PC-3 (cell line): ENCODE measurements around the gene FTO. TPM values are rescaled to one million over a fixed set of nuclear protein-coding genes. Genes with fewer than 3 reads are reported as not detected.

ENCODE experiments used
- ATAC-seq: fragments of 200-7000 bp; cut with Tn5 transposase; 2 replicates; pipeline ENCODE4 v1.9.1; 2020; ENCODE audit warnings: mild to moderate bottlenecking, moderate library complexity
- BruUV-seq: library from RNA; stranded (reverse); fragments of 400-500 nt; replicated peaks from 2 replicates; lab custom pipeline; 2021; lab: Mats Ljungman, UMichigan
- CTCF ChIA-PET: fragments of 300-600 bp; sonication (Branson Sonifier 250); formaldehyde crosslinking; loops from one replicate; lab custom pipeline; 2022; ENCODE audit warnings: antibody characterized with exemption; lab: Charles Lee
- POLR2A ChIA-PET: fragments of 300-600 bp; sonication (Branson Sonifier 250); formaldehyde crosslinking; loops from one replicate; lab custom pipeline; 2022; ENCODE audit warnings: antibody characterized with exemption; ENCODE audit not compliant: unreplicated experiment; lab: Charles Lee
- DNase-seq: peaks from one replicate; pipeline ENCODE4 v3.0.0-alpha.2; 2015
- H2AFZ ChIP-seq: fragments of 300-600 bp; sonication (generic); 2 replicates; pipeline ENCODE4 v1.6.0; 2016; ENCODE audit warnings: antibody characterized with exemption, low read length
- H3F3A ChIP-seq: fragments of 300-600 bp; sonication (generic); one replicate; pipeline ENCODE4 v1.6.0; 2017; ENCODE audit warnings: antibody characterized with exemption, low read length, control low read depth, mild to moderate bottlenecking; ENCODE audit not compliant: unreplicated experiment
- H3K27ac ChIP-seq: fragments of 300-600 bp; sonication (generic); 2 replicates; pipeline ENCODE4 v1.5.1; 2016; ENCODE audit warnings: mild to moderate bottlenecking, low read length
- H3K27me3 ChIP-seq: fragments of 300-600 bp; sonication (generic); 2 replicates; pipeline ENCODE4 v1.6.1; 2016; ENCODE audit warnings: low read length, mixed read lengths
- H3K36me3 ChIP-seq: fragments of 300-600 bp; sonication (generic); 2 replicates; pipeline ENCODE4 v1.6.1; 2016; ENCODE audit warnings: low read depth, mixed run types, low read length, mixed read lengths
- H3K4me1 ChIP-seq: fragments of 300-600 bp; sonication (generic); 2 replicates; pipeline ENCODE4 v1.5.1; 2016; ENCODE audit warnings: low read length; ENCODE audit not compliant: insufficient read depth
- H3K4me2 ChIP-seq: fragments of 300-600 bp; sonication (generic); 2 replicates; pipeline ENCODE4 v1.6.0; 2016; ENCODE audit warnings: low read length
- H3K4me3 ChIP-seq: fragments of 300-600 bp; sonication (generic); 2 replicates; pipeline ENCODE4 v1.5.1; 2016; ENCODE audit warnings: mild to moderate bottlenecking, low read length, mixed read lengths
- H3K79me2 ChIP-seq: fragments of 300-600 bp; sonication (generic); 2 replicates; pipeline ENCODE4 v1.6.1; 2017; ENCODE audit warnings: low read length, mixed read lengths
- H3K9ac ChIP-seq: fragments of 300-600 bp; sonication (generic); 2 replicates; pipeline ENCODE4 v1.6.0; 2016; ENCODE audit warnings: mild to moderate bottlenecking, low read length
- H3K9me2 ChIP-seq: fragments of 300-600 bp; sonication (generic); replicated peaks from 2 replicates; pipeline ENCODE4 v1.6.1; 2016; ENCODE audit warnings: mixed run types, low read length, mixed read lengths
- H3K9me3 ChIP-seq: fragments of 300-600 bp; sonication (generic); 2 replicates; pipeline ENCODE4 v1.6.1; 2016; ENCODE audit warnings: low read length, mixed read lengths
- H4K20me1 ChIP-seq: fragments of 300-600 bp; sonication (generic); 2 replicates; pipeline ENCODE4 v1.6.1; 2016; ENCODE audit warnings: low read length, mixed read lengths
- EZH2 ChIP-seq: fragments of 300-600 bp; sonication (generic); IDR thresholded peaks from one replicate; pipeline ENCODE4 v1.6.1; 2017; ENCODE audit warnings: antibody characterized with exemption, mild to moderate bottlenecking, low read length; ENCODE audit not compliant: unreplicated experiment
- EZH2phosphoT487 ChIP-seq: fragments of 300-600 bp; sonication (generic); IDR thresholded peaks from 2 replicates; pipeline ENCODE4 v1.6.1; 2018; ENCODE audit warnings: mild to moderate bottlenecking, antibody characterized with exemption, low read length, borderline replicate concordance
- intact Hi-C: fragments of 100-400 bp; cut with micrococcal nuclease; formaldehyde crosslinking; loops from 2 replicates; pipeline ENCODE4 v1.9.0; 2023
- total RNA-seq: library from RNA; depleted of rRNA; stranded (reverse); fragments of >200 nt; gene quantifications from 2 replicates; pipeline ENCODE4 v1.2.3, GENCODE V29; 2014
- TF ChIP-seq, protein P1 (sequence below): fragments of 300-600 bp; sonication (generic); conservative IDR thresholded peaks from 2 replicates; pipeline ENCODE4 v1.5.1; 2017; ENCODE audit warnings: antibody characterized with exemption, low read depth, mild to moderate bottlenecking, low read length

The FTO gene
- total RNA-seq, 1 experiment from 2014 or later, result 27.0 TPM

DNA sequence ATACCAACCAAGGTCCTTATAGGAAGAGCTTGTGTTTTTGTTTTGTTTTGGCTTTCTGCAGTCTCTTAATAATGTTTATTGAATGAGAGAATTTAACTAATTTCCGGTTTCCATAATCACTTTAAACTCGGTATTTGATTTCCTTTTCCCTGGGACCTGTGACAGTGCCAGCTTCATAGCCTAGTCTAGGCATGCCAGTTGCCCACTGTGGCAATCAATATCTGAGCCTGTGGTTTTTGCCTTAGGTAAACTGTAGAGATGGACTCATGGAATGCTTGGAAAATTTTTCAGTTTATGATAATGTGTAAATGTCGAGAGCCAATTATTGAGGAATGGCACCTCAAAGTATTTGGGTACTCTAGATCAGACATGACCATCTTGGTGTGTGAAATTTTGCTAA, 78.2 kb downstream of the FTO start:
- BruUV-seq, result no TSS peak
- ATAC-seq, result no peak
- peak; percentile 6 for DNase-seq
- peaks cover 56% of the 10 kb centered on the region for H3K4me1 ChIP-seq
- no peaks in the 10 kb centered on the region for H3K36me3 ChIP-seq
- no peaks in the 10 kb centered on the region for H3K27me3 ChIP-seq
- ChIA-PET CTCF (no interaction called here), POLR2A (no interaction called here)
- intact Hi-C loops, result loop anchor here (5.0 kb wide), 1 partner anchor 35 kb away; no protein-coding TSS in a partner anchor
- H3F3A ChIP-seq, result peaks cover 3% of the 10 kb centered on the region
- no peak overlapping the region for H3K4me2 ChIP-seq
- H3K9me2 ChIP-seq, result no peaks in the 10 kb centered on the region
- peak overlapping the region; percentile 52 for H3K27ac ChIP-seq
- H2AFZ ChIP-seq, result no peak overlapping the region
- no peak overlapping the region for H3K4me3 ChIP-seq
- H3K9ac ChIP-seq, result no peak overlapping the region
- H4K20me1 ChIP-seq, result no peaks in the 10 kb centered on the region
- peaks cover 79% of the 10 kb centered on the region for H3K79me2 ChIP-seq
- TF ChIP-seq, protein P1, sequence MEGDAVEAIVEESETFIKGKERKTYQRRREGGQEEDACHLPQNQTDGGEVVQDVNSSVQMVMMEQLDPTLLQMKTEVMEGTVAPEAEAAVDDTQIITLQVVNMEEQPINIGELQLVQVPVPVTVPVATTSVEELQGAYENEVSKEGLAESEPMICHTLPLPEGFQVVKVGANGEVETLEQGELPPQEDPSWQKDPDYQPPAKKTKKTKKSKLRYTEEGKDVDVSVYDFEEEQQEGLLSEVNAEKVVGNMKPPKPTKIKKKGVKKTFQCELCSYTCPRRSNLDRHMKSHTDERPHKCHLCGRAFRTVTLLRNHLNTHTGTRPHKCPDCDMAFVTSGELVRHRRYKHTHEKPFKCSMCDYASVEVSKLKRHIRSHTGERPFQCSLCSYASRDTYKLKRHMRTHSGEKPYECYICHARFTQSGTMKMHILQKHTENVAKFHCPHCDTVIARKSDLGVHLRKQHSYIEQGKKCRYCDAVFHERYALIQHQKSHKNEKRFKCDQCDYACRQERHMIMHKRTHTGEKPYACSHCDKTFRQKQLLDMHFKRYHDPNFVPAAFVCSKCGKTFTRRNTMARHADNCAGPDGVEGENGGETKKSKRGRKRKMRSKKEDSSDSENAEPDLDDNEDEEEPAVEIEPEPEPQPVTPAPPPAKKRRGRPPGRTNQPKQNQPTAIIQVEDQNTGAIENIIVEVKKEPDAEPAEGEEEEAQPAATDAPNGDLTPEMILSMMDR, result no peak
- no peak for TF ChIP-seq EZH2phosphoT487
- TF ChIP-seq EZH2, result no peak
- H3K9me3 ChIP-seq, result no peaks in the 10 kb centered on the region

DNA sequence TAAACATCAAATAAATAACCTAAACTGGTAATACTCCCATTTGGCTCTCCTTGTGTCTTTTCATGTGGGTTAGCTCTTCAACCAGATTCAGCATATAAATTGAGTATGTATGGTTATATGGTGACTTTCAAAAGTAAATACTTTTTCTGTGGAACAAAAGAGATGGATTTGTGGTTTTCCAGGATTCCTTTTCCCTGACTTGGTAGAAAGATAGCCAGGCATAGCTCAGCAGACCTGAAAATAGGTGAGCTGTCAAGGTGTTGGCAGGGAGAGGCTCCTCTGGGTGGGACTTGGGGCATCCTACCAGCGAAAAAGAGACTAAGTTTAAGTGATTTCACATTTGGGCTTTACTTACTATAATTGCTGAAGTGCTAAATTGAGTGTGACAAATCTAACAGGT, 80.3 kb downstream of the FTO start:
- H3K36me3 ChIP-seq, result no peaks in the 10 kb centered on the region
- H3K9me3 ChIP-seq, result no peaks in the 10 kb centered on the region
- H3K4me3 ChIP-seq, result peak overlapping the region; percentile 37; the same call in 1 of the 2 replicates
- H3K79me2 ChIP-seq, result peaks cover 67% of the 10 kb centered on the region
- no peak overlapping the region for H3K9ac ChIP-seq
- ChIA-PET POLR2A (interaction anchor here (0.6 to 0.7 kb wide), 2 partner anchors 8 to 38 kb away, joined by 3 to 4 read pairs; no protein-coding TSS in a partner anchor), CTCF (interaction anchor here (0.8 kb wide), 1 partner anchor 108 kb away, joined by 3 read pairs; no protein-coding TSS in a partner anchor)
- ATAC-seq (peak; percentile 64), DNase-seq (peak; percentile 86)
- intact Hi-C loops, result loop anchor here (5.0 kb wide), 1 partner anchor 33 kb away; no protein-coding TSS in a partner anchor
- peak overlapping the region; percentile 81 for H3K27ac ChIP-seq
- H2AFZ ChIP-seq, result no peak overlapping the region
- peaks cover 55% of the 10 kb centered on the region for H3K4me1 ChIP-seq
- H3K9me2 ChIP-seq, result no peaks in the 10 kb centered on the region
- H3F3A ChIP-seq, result peaks cover 3% of the 10 kb centered on the region
- peak overlapping the region; percentile 72 for H3K4me2 ChIP-seq
- no TSS peak for BruUV-seq
- H4K20me1 ChIP-seq, result no peaks in the 10 kb centered on the region
- H3K27me3 ChIP-seq, result no peaks in the 10 kb centered on the region
- TF ChIP-seq EZH2 (no peak), EZH2phosphoT487 (no peak)
- TF ChIP-seq, protein P1, result no peak

DNA sequence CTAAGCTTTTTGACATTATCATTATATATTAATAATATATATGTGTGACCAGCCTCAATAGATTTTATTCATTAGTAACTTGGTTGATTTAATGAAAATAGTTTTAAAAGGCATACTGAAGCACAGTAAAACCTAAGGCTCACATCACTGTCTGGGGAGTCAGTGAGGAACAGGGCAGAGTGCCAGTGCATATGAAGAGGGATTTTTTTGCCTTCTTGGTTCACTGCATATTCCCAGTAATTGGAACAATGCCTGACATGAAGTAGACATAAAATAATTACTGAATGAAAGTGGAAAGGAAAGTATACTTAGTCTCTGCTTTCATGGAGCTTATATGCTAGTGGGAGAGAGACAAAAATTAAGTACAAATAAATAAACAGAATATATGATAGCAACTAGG, 81.1 kb downstream of the FTO start:
- no peaks in the 10 kb centered on the region for H3K9me2 ChIP-seq
- no peak overlapping the region for H3K9ac ChIP-seq
- H3K27me3 ChIP-seq, result no peaks in the 10 kb centered on the region
- peaks cover 50% of the 10 kb centered on the region for H3K4me1 ChIP-seq
- H3K9me3 ChIP-seq, result no peaks in the 10 kb centered on the region
- no peaks in the 10 kb centered on the region for H3K36me3 ChIP-seq
- DNase-seq, result peak; percentile 33
- no peak overlapping the region for H2AFZ ChIP-seq
- peaks cover 60% of the 10 kb centered on the region for H3K79me2 ChIP-seq
- POLR2A ChIA-PET, result no interaction called here
- no TSS peak for BruUV-seq
- H4K20me1 ChIP-seq, result no peaks in the 10 kb centered on the region
- CTCF ChIA-PET, result no interaction called here
- peak overlapping the region; percentile 43; the same call in 1 of the 2 replicates for H3K27ac ChIP-seq
- no peak for ATAC-seq
- intact Hi-C loops, result no loop called here
- peak overlapping the region; percentile 72 for H3K4me2 ChIP-seq
- H3K4me3 ChIP-seq, result no peak overlapping the region
- peaks cover 3% of the 10 kb centered on the region for H3F3A ChIP-seq
- TF ChIP-seq EZH2phosphoT487, result no peak
- TF ChIP-seq, protein P1, result no peak
- TF ChIP-seq EZH2, result no peak
